GM10266 (cell line): Measurements from ENCODE around the gene SUSD1.
A peak's percentile ranks its signal among the peaks of the same experiment; 100 is the strongest.
"Not testable (repeated sequence)": the region's sequence is repeated elsewhere in the genome, so short reads cannot be mapped to it uniquely, and the experiment has no call there.

ENCODE experiments used
- DNase-seq: peaks from one replicate; pipeline ENCODE4 v3.0.0; 2012; ENCODE audit errors: extremely low spot score
- CTCF ChIP-seq: IDR thresholded peaks from 2 replicates; pipeline ENCODE4 v1.5.1; 2012; ENCODE audit warnings: mild to moderate bottlenecking, low read depth; ENCODE audit not compliant: control insufficient read depth, insufficient read depth; ENCODE audit errors: missing control alignments

The SUSD1 gene

DNA sequence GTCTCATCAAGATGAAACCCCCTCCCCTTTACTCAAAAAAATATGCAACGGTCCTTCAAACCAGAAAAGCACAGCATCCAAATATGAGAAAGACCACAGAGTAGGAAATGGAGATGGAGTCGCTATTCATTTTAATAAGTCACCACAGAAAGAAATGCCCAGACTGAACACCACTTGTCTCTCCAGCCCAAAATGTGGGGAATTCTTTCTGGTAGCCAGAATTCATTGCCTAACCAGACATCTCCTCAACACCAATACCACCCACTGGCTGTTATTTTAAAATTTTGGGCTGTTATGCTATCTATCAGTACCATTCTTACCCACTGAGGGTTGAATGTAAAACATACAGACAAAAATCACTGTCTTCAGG lies 100.1 kb downstream of the SUSD1 start:
- TF ChIP-seq CTCF = no peak
- DNase-seq = no peak

DNA sequence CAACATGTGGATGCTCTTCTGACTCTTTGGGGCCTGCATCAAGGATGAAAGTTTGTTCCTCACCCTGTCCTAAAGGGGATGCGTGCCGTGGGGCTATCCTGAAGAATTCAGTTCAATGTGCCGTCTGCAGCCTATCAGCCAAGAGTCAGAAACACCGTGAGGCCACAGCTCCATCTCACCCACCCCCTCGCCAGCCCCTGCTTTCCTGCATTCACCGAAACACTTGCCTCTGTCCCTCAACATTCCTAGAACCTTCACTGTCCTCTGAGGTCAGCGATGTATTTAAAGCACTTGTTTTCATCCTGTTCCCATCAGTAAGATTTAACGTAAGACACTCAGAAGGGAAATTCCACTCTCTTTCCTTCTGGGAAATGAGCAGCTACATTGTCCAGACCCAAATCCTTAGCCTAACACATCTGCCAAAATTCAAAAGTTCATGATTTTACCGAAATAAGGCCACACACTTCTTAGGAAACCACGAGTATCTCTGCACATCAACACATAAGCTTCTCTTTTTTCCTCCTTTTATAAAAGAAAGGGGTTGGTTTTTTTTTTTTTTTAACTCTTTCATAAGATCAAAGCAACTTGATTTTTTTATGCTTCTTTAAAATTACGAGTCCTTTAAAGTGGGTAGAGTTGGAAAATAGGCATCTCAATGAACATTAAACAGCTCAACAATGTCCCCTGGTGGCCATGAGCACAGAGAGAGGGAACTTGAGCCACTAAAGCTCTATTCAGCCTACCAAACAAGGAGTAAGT lies 100.7 kb downstream of the SUSD1 start:
- peak; percentile 92 for TF ChIP-seq CTCF
- peak; percentile 37 for DNase-seq

DNA sequence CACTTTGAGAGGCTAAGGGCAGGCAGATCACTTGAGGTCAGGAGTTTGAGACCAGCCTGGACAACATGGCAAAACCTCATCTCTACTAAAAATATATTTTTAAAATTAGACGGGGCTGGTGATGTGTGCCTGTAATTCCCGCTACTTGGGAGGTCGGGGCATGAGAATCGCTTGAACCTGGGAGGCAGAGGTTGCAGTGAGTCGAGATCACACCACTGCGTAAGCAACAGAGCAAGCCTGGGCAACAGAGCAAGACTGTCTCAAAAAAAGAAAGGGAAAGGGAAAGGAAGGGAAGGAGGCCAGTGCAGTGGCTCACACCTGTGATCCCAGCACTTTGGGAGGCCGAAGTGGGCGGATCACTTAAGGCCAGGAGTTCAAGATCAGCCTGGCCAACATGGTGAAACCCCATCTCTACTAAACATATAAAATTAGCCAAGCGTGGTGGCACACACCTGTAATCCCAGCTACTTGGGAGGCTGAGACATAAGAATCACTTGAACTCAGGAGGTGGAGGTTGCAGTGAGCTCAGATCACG lies 101.4 kb downstream of the SUSD1 start:
- not testable (repeated sequence) for DNase-seq

DNA sequence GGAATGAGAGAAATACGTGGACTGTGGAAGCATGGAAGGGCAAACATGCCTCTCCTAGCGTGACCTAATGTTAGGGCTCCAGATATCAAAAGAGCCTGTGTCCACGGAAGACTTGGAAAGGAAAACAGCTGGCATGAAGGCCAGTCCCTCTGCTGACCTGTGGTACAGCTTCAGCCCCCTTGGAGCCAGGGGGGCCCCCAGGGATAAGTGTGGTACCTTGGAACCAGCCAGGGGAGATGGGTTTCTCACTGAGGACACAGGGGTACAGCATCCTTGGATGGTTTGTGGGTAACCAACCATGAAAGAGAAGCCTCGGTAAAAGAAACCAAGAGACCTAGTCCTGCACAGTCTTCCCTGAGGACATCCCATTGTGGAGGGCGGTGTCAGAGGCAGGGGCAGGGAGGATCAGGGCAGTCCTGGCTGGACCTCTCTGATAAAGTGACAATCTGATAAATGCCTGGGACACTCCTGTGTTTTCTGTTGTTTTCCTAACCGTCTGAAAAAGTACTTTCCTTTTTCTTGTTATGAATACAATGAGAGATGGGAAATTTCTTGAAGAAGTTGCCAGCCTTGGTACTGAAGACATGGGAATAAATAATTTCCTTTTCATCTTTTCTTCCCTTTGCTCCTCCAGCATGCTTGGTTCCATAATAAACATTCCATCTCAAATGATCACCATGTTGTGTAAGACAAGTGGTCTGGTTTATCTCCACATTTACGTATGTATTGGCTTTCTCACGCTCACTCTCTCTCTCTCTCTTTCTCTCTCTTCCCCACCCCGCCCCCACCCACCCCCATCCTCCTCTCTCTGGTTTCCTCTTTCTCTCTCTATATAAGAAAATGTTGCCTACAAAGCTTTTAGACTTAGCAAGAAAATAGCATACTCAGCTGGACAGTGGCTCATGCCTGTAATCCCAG lies 102.1 kb downstream of the SUSD1 start:
- no peak for TF ChIP-seq CTCF
- DNase-seq = no peak

DNA sequence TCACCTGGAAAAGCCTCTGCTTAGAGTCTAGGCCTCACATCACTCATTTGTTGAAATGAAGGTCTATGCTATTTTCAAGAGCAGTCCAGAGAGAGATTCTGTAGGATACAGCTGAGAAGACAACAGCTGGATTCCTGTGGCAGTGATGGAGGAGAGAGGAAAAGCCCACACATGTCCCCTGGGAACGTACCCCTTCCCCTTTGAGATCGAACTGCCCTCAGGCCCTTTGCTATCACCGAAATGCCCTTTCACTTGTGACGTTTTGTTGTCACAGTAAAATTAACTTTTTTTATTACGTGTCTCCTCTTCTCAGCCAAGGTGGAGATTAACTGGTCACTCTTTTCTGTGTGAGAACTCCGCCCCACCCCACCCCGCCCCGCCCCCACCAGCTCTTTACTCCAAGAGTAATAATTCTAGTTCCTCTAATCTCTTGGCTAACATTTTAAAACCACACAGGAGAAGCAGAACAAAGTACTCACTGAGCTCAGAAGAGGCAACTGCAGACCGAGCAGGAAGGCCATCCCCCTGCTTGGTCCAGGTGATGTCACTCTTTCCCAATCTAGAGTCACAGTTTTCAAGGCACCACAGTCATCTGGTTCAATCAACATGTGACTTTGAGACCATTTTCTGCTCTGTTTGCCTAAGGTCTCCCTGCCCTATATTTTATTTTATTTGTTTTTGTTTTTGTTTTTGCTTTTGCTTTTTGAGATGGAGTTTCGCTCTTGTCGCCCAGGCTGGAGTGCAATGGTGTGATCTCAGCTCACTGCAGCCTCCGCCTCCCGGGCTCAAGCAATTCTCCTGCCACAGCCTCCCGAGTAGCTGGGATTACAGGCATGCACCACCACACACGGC lies 105.6 kb downstream of the SUSD1 start:
- peak; percentile 46 for DNase-seq

GRCh38 chr9:112065806-112066606 lies 109.1 kb downstream of the SUSD1 start:
- no peak for DNase-seq
- TF ChIP-seq CTCF = no peak

More for the DNA sequence above, 105.6 kb downstream of the SUSD1 start:
- no peak for TF ChIP-seq CTCF
